ENCODE data around the gene LGALS4.
"Not testable (repeated sequence)": the region's sequence is repeated elsewhere in the genome, so short reads cannot be mapped to it uniquely, and the experiment has no call there.

The LGALS4 gene

GRCh38 chr19:38793177-38793576 lies 19.6 kb downstream of the LGALS4 start:
- DNase-seq: no peak

- DNase-seq: peak in 2 of 5 donors; percentile 10 to 29
Measured at GRCh38 chr19:38792250-38793111, 20.3 kb downstream of the LGALS4 start.

DNA sequence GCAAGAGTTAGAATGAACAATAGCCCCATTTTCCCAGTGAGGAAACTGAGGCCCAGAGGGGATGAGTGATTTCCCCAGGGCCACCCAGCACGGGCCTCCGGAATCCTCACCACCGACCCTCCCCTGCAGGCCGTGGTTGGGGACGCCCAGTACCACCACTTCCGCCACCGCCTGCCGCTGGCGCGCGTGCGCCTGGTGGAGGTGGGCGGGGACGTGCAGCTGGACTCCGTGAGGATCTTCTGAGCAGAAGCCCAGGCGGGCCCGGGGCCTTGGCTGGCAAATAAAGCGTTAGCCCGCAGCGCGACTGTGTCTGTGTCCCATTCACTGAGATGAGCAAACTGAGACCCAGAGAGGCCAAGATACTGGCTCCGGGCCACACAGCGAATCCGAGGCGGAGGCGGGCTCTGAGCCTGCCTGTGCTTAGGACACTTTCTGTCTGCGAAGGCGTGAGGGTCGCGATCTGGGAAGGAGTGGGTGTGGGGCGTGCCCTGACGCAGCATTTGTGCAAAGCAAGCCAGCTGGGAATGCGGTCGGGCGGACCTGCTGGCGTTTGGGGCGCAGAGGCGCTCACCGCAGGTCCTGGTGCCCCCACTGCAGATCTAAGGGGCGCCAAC lies 21.2 kb downstream of the LGALS4 start:
- DNase-seq: not testable (repeated sequence)

DNA sequence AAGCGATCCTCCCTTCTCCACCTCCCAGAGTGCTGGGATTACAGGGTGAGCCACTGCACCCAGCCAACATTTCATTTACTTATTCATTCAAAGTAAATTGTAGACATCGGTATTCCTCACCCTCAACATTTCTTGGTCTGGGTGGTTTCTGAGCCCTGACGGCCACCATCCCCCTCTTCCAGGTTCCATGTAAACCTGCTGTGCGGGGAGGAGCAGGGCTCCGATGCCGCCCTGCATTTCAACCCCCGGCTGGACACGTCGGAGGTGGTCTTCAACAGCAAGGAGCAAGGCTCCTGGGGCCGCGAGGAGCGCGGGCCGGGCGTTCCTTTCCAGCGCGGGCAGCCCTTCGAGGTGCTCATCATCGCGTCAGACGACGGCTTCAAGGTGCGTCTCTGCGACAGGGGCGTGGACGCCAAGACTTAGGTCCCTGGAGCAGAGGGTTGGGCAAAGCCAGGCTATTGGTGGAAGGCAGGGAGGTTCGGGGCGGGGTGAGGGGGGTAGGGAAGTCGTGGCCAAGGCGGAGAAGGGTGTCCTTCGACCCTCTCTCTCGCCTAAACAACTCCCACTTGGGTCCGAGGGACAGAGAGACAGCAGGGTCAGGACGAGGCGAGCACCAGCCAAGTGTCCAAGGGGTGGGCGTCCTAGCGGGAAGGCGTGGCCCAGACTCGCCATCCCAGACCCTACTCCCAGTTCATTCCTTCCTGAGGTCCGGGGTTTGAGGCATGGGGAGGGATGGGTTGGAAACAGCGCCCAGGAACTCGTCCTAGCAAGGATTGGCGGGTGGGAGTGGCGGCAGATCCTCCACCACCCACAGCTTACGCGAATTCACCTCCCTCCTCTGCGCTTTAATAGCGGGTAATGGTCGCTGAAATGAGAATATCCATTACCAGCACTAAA lies 22.0 kb downstream of the LGALS4 start:
- DNase-seq: not testable (repeated sequence)

- DNase-seq: no peak
Measured at GRCh38 chr19:38788478-38789243, 24.1 kb downstream of the LGALS4 start, which contains the start of gene LGALS7B. Gene LGALS7B (plus strand): TSS chr19:38789200. CDS start chr19:38789227, 27 bp downstream.

- DNase-seq: no peak
Measured at GRCh38 chr19:38786572-38787265, 26.0 kb downstream of the LGALS4 start.

GRCh38 chr19:38786061-38786460 lies 26.7 kb downstream of the LGALS4 start:
- not testable (repeated sequence) for DNase-seq

- no peak for DNase-seq
Measured at GRCh38 chr19:38785187-38785699, 27.5 kb downstream of the LGALS4 start.

GRCh38 chr19:38784224-38784623 lies 28.5 kb downstream of the LGALS4 start:
- DNase-seq: no peak

DNA sequence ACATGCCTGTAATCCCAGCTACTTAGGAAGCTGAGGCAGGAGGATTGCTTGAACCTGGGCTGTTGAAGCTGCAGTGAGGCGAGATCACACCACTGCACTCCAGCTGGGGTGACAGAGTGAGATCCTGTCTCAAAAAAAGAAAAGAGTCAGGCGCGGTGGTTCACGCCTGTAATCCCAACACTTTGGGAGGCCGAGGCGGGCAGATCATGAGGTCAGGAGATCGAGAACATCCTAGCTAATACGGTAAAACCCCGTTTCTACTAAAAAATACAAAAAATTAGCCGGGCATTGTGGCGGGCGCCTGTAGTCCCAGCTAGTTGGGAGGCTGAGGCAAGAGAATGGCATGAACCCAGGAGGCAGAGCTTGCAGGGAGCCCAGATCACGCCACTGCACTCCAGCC lies 30.5 kb downstream of the LGALS4 start:
- DNase-seq: not testable (repeated sequence)

GRCh38 chr19:38781058-38781457 lies 31.7 kb downstream of the LGALS4 start:
- DNase-seq: no peak

DNA sequence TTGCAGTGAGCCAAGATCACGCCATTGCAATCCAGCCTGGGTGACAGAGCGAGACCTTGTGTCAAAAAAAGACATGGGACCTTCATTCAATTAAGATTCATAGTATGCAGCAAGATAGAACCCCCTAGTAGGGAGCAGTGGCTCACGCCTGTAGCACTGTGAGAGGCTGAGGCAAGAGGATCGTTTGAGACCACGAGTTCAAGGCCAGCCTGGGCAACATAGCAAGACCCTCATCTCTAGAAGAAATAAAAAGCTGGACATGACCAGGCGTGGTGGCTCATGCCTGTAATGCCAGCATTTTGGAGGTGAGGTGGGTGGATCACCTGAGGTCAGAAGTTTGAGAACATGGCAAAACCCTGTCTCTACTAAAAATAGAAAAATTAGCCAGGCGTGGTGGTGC lies 32.3 kb downstream of the LGALS4 start:
- no peak for DNase-seq

DNA sequence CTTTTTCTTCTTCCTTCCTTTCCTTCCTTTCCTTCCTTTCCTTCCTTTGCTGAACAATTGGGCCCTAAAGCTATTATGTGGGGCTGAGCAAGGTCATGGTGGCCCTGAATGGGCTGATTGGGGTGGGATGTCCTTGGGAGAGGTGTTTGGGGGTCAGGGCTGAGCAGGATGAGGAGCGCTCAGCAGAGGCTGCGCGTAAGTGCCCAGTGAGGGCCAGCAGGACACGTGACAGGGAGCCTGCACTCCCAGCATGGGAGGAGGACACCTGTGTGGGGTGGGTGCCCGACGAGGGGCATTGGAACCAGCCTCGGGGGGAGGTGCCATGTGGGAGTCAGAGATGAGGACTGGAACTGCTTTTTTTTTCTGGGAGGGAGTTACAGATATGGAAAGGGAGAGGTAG lies 34.0 kb downstream of the LGALS4 start:
- no peak for DNase-seq

- no peak for DNase-seq
Measured at GRCh38 chr19:38774181-38774950, 38.4 kb downstream of the LGALS4 start.

GRCh38 chr19:38773469-38774177 lies 39.1 kb downstream of the LGALS4 start, which contains the start of gene LGALS7:
Gene LGALS7 (minus strand): TSS chr19:38773517. CDS start chr19:38773492, 25 bp downstream.
- DNase-seq: no peak

DNA sequence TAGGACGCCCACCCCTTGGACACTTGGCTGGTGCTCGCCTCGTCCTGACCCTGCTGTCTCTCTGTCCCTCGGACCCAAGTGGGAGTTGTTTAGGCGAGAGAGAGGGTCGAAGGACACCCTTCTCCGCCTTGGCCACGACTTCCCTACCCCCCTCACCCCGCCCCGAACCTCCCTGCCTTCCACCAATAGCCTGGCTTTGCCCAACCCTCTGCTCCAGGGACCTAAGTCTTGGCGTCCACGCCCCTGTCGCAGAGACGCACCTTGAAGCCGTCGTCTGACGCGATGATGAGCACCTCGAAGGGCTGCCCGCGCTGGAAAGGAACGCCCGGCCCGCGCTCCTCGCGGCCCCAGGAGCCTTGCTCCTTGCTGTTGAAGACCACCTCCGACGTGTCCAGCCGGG lies 41.2 kb downstream of the LGALS4 start:
- DNase-seq: not testable (repeated sequence)

- not testable (repeated sequence) for DNase-seq
Measured at GRCh38 chr19:38770949-38771275, 41.8 kb downstream of the LGALS4 start.

GRCh38 chr19:38770228-38770948 lies 42.4 kb downstream of the LGALS4 start:
- peak in 1 of 5 donors; percentile 12 for DNase-seq

DNA sequence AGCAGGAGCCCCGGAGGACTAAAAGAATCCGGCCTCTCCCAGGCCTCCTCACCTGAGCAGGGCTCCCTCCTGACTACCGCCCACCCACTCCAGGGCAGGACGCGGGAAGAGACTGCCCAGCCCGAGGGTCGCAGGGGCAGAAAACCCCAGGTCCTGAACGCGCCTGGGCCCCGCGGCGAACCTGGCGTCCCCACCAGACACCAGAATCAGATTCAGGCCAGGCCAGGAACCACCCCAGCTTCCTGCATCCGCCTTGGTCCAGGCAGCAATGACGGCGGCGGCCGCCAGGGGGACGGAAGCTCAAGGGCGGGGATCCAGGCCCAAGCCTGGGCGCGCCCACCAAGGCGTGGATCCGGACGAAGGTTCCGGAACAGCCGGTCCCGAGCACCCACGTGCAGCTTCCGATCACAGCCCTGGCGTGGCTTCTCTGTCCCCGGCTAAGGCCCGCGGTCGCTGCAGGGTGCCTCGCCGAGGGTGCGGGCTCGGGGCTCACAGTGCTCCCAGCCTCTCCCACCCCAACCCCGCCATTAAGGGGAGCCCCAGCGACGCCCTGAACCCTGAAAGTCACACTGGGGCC lies 43.0 kb downstream of the LGALS4 start:
- DNase-seq: peak; percentile 81 to 92 (median 86)

Data from T-helper 1 cell (primary cell).